Measurements from ENCODE around the gene IQCH. TPM values are rescaled to one million over a fixed set of nuclear protein-coding genes. Genes with fewer than 3 reads are reported as not detected.
"Not testable (repeated sequence)": the region's sequence is repeated elsewhere in the genome, so short reads cannot be mapped to it uniquely, and the experiment has no call there.

Gene IQCH
- total RNA-seq, 2 donors from 2014 or later, result 0.52 to 0.83 TPM

DNA sequence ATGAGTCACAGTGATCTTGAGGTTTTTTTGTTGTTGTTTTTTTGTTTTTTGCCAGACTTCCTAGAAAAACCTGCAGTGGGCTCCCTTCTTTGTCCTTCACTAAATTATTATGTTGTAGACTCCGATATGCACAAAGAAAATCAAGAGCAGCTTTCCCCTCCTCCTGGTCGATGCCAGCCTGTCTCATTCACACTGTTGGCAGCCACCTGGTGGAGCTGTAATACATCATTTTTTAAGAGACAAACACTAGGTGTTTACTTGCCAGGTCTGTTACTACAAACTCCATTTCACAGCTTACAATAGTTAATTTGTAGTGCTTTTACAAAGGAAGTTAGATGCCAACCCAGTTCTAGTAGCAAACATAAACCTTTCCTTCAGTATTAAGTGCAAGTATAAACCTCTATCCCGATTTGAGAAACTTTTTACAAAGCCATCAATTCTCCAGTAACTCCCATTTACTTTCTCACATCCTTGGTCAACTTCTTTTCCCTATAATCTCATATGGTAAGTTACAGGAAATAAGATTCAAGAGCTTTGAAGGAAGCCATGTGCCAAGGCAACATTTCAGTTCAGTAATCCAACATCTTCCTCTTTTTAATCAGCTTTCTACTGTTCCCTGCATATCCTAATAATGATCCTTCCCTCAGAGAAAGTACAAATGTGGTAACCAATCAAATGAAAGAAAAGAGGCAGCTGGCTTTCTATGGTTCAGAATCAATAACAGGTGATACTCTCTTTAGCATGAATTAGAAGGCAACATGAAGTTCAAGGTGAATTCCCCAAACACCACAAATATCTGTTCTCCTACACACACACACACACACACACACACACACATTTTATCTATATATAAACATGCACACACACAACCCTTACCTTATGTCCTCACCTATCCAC, 14.1 kb upstream of the IQCH start:
- no peak overlapping the region for H3K27ac ChIP-seq
- H3K36me3 ChIP-seq, result no peaks in the 10 kb centered on the region
- H3K27me3 ChIP-seq, result no peaks in the 10 kb centered on the region
- no peak for DNase-seq (ENCODE audit: low spot score)
- H3K4me3 ChIP-seq, result no peak overlapping the region
- TF ChIP-seq, protein P1, sequence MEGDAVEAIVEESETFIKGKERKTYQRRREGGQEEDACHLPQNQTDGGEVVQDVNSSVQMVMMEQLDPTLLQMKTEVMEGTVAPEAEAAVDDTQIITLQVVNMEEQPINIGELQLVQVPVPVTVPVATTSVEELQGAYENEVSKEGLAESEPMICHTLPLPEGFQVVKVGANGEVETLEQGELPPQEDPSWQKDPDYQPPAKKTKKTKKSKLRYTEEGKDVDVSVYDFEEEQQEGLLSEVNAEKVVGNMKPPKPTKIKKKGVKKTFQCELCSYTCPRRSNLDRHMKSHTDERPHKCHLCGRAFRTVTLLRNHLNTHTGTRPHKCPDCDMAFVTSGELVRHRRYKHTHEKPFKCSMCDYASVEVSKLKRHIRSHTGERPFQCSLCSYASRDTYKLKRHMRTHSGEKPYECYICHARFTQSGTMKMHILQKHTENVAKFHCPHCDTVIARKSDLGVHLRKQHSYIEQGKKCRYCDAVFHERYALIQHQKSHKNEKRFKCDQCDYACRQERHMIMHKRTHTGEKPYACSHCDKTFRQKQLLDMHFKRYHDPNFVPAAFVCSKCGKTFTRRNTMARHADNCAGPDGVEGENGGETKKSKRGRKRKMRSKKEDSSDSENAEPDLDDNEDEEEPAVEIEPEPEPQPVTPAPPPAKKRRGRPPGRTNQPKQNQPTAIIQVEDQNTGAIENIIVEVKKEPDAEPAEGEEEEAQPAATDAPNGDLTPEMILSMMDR (IDR thresholded peaks at IDR 0.05), result peak in 1 of 2 donors; percentile 40
- H3K9me3 ChIP-seq, result no peaks in the 10 kb centered on the region
- peaks cover 0 to 4% of the 10 kb centered on the region in 2 donors for H3K4me1 ChIP-seq

DNA sequence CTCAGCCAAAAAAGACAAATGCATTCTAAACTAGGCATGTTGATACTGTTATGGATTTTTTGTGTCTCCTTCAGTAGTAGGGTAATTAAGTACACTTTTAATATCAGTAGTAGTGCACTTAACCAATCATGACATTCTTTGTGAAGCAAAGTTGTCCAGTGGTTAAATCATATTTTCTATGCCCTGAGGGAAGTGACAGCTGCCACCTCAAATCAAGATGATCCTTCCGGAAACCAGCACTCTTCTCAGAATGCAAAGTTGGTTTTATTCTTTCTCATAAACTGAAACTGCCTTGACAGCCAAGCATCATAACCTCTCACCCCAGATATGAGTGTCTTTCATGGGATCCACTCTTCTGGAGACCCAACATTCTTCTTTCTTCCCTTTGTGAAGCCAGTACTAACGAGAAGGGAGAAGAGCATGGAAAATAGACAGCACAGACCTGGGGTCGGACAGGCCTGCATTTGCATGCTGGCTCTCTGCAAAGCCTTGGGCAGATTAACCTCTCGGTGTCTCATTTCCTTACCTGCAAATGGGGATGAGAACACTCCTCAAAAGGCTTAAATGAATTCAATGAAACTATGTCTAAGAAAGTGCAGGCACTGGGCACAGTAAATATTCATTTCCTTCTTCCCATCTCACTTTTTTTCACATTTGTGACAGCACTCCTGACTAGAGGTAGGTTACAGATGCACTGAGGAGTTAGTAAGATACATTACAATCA, 13.3 kb upstream of the IQCH start:
- Histone ChIP-seq H3K9me3 (no peaks in the 10 kb centered on the region), H3K27ac (no peak overlapping the region), H3K4me1 (peaks cover 0 to 4% of the 10 kb centered on the region in 2 donors), H3K27me3 (no peaks in the 10 kb centered on the region), H3K4me3 (no peak overlapping the region), H3K36me3 (peaks cover 5% of the 10 kb centered on the region)
- no peak for DNase-seq (ENCODE audit: low spot score)
- TF ChIP-seq, protein P1 (IDR thresholded peaks at IDR 0.05), result no peak

DNA sequence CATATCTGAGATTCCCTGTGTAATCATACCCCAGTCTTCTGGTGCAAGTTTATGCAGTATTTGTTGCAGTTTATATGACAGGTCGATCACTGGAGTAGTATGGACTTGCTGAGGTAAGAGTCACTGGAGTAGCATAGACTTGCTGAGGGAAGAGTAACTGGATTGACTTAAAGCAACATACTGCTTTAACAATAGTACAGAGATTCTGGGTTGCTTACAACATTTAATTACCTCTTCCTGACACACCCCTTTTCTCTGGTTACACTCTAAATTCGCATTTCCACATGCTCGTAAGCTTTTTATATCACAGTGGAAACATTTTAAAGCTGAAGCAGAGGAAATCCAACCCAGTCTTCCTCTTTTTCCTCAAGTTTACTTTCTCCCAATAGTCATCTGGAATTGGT, 11.9 kb upstream of the IQCH start:
- Histone ChIP-seq H3K27ac (no peak overlapping the region), H3K36me3 (peaks cover 5% of the 10 kb centered on the region), H3K4me3 (no peak overlapping the region), H3K4me1 (peaks cover 0 to 4% of the 10 kb centered on the region in 2 donors), H3K9me3 (no peaks in the 10 kb centered on the region), H3K27me3 (no peaks in the 10 kb centered on the region)
- TF ChIP-seq, protein P1 (IDR thresholded peaks at IDR 0.05), result no peak
- no peak for DNase-seq (ENCODE audit: low spot score)

DNA sequence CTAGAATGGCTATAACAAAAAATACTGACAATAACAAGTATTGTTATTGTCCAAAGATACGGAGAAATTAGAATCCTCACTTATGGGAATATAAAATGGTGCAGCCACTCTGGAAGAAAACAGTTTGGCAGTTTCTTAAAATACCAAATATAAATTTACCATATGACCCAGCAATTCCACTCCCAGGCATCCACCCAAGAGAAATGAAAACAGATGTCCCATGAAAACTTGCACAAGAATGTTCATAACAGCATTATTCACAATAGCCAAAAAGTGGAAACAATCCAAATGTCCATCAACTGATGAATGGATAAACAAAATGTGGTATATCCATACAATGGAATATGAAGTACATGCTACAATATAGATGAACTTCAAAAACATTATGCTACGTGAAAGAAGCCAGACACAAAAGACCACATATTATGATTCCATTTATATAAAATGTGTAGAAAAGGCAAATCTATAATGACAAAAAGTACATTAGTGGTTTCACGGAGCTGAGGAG, 9.6 kb upstream of the IQCH start:
- no peak for DNase-seq (ENCODE audit: low spot score)
- H3K36me3 ChIP-seq, result peaks cover 5% of the 10 kb centered on the region
- H3K4me1 ChIP-seq, result peaks cover 0 to 3% of the 10 kb centered on the region in 2 donors
- no peak overlapping the region for H3K27ac ChIP-seq
- no peaks in the 10 kb centered on the region for H3K9me3 ChIP-seq
- H3K27me3 ChIP-seq, result no peaks in the 10 kb centered on the region
- TF ChIP-seq, protein P1 (IDR thresholded peaks at IDR 0.05), result no peak
- no peak overlapping the region for H3K4me3 ChIP-seq

DNA sequence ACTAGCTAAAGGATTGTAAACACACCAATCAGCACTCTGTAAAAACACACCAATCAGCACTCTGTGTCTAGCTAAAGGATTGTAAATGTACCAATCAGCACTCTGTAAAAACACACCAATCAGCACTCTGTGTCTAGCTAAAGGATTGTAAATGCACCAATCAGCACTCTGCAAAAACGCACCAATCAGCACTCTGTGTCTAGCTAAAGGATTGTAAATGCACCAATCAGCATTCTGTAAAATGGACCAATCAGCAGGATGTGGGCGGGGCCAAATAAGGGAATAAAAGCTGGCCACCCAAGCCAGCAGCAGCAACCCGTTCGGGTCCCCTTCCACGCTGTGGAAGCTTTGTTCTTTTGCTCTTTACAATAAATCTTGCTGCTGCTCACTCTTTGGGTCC, 8.0 kb upstream of the IQCH start:
- not testable (repeated sequence) for H3K9me3 ChIP-seq; H3K27me3 ChIP-seq; H3K36me3 ChIP-seq; H3K4me3 ChIP-seq; DNase-seq (ENCODE audit: low spot score); H3K27ac ChIP-seq; H3K4me1 ChIP-seq

DNA sequence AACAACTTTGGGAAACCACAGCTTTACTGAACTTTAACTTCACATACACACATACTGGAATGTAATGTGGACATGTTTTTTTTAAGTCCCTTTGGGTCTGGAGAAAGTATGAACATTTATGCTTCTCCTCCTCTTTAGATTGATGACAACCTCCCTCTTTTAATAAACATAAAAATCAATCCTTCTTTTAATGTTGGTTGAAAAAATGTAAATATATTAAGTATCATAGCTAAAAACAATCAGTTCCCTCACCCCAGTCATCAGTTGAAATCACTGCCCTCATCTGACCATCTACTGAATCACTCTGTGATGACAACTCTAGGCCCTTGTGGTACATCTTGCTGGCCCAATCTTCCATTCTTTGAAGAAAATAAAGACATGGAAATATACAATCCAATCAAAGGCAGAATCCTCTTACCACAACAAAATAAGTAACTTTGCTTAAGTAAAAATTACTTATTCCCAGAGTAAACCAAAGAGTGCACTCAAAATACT, 6.5 kb upstream of the IQCH start:
- H3K27me3 ChIP-seq, result no peaks in the 10 kb centered on the region
- peaks cover 0 to 3% of the 10 kb centered on the region in 2 donors for H3K4me1 ChIP-seq
- TF ChIP-seq, protein P1 (IDR thresholded peaks at IDR 0.05), result no peak

More for the DNA sequence above, 6.5 kb upstream of the IQCH start:
- Histone ChIP-seq H3K27ac (no peak overlapping the region), H3K9me3 (no peaks in the 10 kb centered on the region), H3K36me3 (peaks cover 5% of the 10 kb centered on the region), H3K4me3 (no peak overlapping the region)
- DNase-seq (ENCODE audit: low spot score), result no peak

Data from right atrium auricular region (tissue), 2 donors.